ENCODE data around the gene CLEC17A. TPM values are rescaled to one million over a fixed set of nuclear protein-coding genes. Genes with fewer than 3 reads are reported as not detected.
A peak's percentile ranks its signal among the peaks of the same experiment; 100 is the strongest.
"Not testable (repeated sequence)": the region's sequence is repeated elsewhere in the genome, so short reads cannot be mapped to it uniquely, and the experiment has no call there.

The CLEC17A gene
- polyA plus RNA-seq, 2 of the 4 experiments (the other 2 are of a cell fraction): not detected

- H3K4me3 ChIP-seq: no peak overlapping the region
- POLR2A ChIA-PET: no interaction called here
- no peak for ATAC-seq
These were observed 5.6 kb upstream of the CLEC17A start for GRCh38 chr19:14577264-14577663.

GRCh38 chr19:14577885-14578427 lies 4.9 kb upstream of the CLEC17A start:
- FAIRE-seq (no peak), DNase-seq (ENCODE audit: low read depth in 1 of 2, low spot score in 1 of 2) (no peak), ATAC-seq (peak in 1 of 2 experiments; percentile 47; a peak in 3 of 6 replicates)
- Histone ChIP-seq H3K4me3 (no peak overlapping the region), H3K4me1 (peaks cover 3% of the 10 kb centered on the region; the same call in 1 of the 3 replicates), H3K4me2 (no peak overlapping the region), H3K27ac (no peak overlapping the region), H3K9me3 (no peaks in the 10 kb centered on the region)
- ChIA-PET POLR2A (no interaction called here), CTCF (interaction anchor here (2.8 kb wide), 1 partner anchor 109 kb away, joined by 10 read pairs; no protein-coding TSS in a partner anchor)
- WGBS (ENCODE audit: missing lambda C conversion rate): 41% methylated on average over 3 of the region's 6 CpGs
- TF ChIP-seq CEBPB (IDR thresholded peaks at IDR 0.05) (no peak), ZFP36 (IDR thresholded peaks at IDR 0.05; ENCODE audit: borderline replicate concordance, partially characterized antibody) (no peak), TFCP2L1 (CRISPR knock-in tag; IDR thresholded peaks at IDR 0.05) (no peak), GATA3 (IDR thresholded peaks at IDR 0.05; ENCODE audit: borderline replicate concordance) (no peak), POLR2A (IDR thresholded peaks at IDR 0.05; ENCODE audit: low read length) (no peak), HOXA7 (CRISPR knock-in tag; IDR thresholded peaks at IDR 0.05) (no peak), ZSCAN20 (CRISPR knock-in tag; IDR thresholded peaks at IDR 0.05) (no peak), RARB (CRISPR knock-in tag; IDR thresholded peaks at IDR 0.05) (no peak), MAFK (IDR thresholded peaks at IDR 0.05; ENCODE audit: partially characterized antibody) (no peak), RFX5 (IDR thresholded peaks at IDR 0.05) (no peak), SMC3 (IDR thresholded peaks at IDR 0.05) (no peak)

More at GRCh38 chr19:14577264-14577663, 5.6 kb upstream of the CLEC17A start:
- WGBS (ENCODE audit: missing lambda C conversion rate): 71% methylated on average over 4 of the region's 5 CpGs
- peaks cover 3% of the 10 kb centered on the region; the same call in 1 of the 3 replicates for H3K4me1 ChIP-seq
- FAIRE-seq (no peak), DNase-seq (ENCODE audit: low read depth in 1 of 2, low spot score in 1 of 2) (no peak)
- no peaks in the 10 kb centered on the region for H3K9me3 ChIP-seq
- CTCF ChIA-PET: interaction anchor here (2.8 kb wide), 1 partner anchor 110 kb away, joined by 10 read pairs; no protein-coding TSS in a partner anchor
- H3K27ac ChIP-seq: no peak overlapping the region
- no peak for TF ChIP-seq POLR2AphosphoS2 (conservative IDR thresholded peaks at IDR 0.05; ENCODE audit: low read length)
- TF ChIP-seq POLR2A (IDR thresholded peaks at IDR 0.05; ENCODE audit: low read length): no peak
- no peak for TF ChIP-seq BCL3 (IDR thresholded peaks at IDR 0.05)
- TF ChIP-seq EHMT2 (IDR thresholded peaks at IDR 0.05; ENCODE audit: low read depth): no peak
- no peak for TF ChIP-seq HOXA7 (CRISPR knock-in tag; IDR thresholded peaks at IDR 0.05)
- no peak for TF ChIP-seq NFE2L2 (conservative IDR thresholded peaks at IDR 0.05; ENCODE audit: low read length)
- no peak for TF ChIP-seq EHF (CRISPR knock-in tag; IDR thresholded peaks at IDR 0.05)
- no peak for TF ChIP-seq HMGXB4 (CRISPR knock-in tag; IDR thresholded peaks at IDR 0.05; ENCODE audit: borderline replicate concordance)
- no peak for TF ChIP-seq ZC3H11A (IDR thresholded peaks at IDR 0.05)
- no peak overlapping the region for H3K4me2 ChIP-seq

DNA sequence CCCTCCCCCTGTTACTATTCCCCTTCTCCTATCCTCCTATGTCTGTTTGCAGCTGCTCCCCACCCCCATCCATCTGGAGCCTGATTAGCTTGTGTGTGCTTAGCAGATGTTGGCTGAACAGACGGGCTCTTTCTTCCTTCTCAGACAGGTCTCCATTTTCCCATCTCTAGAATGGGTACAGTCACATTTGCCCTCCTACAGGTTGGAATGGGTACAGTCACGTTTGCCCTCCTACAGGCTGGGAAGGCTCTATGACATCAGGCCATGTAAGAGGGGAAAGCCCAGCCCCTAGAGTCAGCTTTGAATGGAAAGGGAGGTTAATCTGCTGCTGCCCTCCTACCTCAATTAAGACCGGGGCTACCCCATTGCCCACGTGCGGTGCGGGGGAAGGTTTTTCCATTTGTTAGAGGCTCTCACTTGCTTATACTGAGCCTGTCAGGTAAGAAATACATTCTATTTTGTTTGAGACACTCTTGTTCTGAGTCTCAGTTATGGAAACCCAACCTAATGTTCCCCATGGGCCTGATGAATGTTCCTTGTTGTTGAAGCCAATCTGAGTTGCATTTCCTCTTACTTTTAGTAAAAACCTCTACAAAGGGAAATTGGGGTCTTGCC lies 2.2 kb upstream of the CLEC17A start:
- CTCF ChIA-PET: interaction anchor here (1.4 kb wide), 1 partner anchor 105 kb away, joined by 5 read pairs; no protein-coding TSS in a partner anchor
- H3K4me2 ChIP-seq: no peak overlapping the region
- H3K9me3 ChIP-seq: no peaks in the 10 kb centered on the region
- WGBS (ENCODE audit: missing lambda C conversion rate): 22% methylated on average over 6 of the region's 6 CpGs
- FAIRE-seq (no peak), DNase-seq (ENCODE audit: low read depth in 1 of 2, low spot score in 1 of 2) (no peak), ATAC-seq (no peak)
- no peak for TF ChIP-seq SREBF2 (IDR thresholded peaks at IDR 0.05)
- TF ChIP-seq HOXA7 (CRISPR knock-in tag; IDR thresholded peaks at IDR 0.05): no peak
- TF ChIP-seq EP300 (IDR thresholded peaks at IDR 0.05): no peak
- TF ChIP-seq POLR2A (IDR thresholded peaks at IDR 0.05; ENCODE audit: low read length): no peak
- TF ChIP-seq KDM5A (IDR thresholded peaks at IDR 0.05): no peak
- TF ChIP-seq RARB (CRISPR knock-in tag; IDR thresholded peaks at IDR 0.05): no peak
- no peak for TF ChIP-seq HOXB13 (CRISPR knock-in tag; IDR thresholded peaks at IDR 0.05; ENCODE audit: low read depth)
- no peak for TF ChIP-seq FOSB (CRISPR knock-in tag; IDR thresholded peaks at IDR 0.05)
- H3K4me1 ChIP-seq: no peaks in the 10 kb centered on the region
- H3K27ac ChIP-seq: no peak overlapping the region
- POLR2A ChIA-PET: no interaction called here
- H3K4me3 ChIP-seq: no peak overlapping the region

DNA sequence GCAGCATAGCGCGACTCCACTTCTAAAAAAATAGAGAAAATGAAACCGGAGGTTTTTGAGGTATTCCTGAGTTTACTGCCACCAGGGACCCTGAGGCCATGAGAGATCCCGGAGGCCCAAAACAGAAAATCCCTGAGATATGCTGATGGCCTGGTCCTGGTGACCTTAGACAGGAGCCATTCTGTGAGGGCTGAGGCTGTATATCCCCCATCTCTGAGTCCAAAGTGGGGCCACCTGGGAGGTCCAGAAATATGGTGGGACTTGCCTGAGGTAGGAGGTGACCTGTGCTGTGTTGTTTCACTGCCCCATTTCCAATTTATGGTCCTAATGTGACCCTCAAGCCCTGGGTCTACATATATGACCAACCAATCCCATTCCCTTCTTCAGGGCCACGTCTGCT lies 1.5 kb downstream of the CLEC17A start:
- H3K27ac ChIP-seq; DNase-seq (ENCODE audit: low read depth in 1 of 2, low spot score in 1 of 2); H3K9me3 ChIP-seq; H3K4me3 ChIP-seq; ATAC-seq; H3K4me2 ChIP-seq; CTCF ChIA-PET; POLR2A ChIA-PET; H3K4me1 ChIP-seq; FAIRE-seq: not testable (repeated sequence)
- WGBS (ENCODE audit: missing lambda C conversion rate): 68% methylated on average over 5 of the region's 5 CpGs
